A549 (cell line): ENCODE results near the gene GRIP2. TPM values are rescaled to one million over a fixed set of nuclear protein-coding genes. Genes with fewer than 3 reads are reported as not detected.

ENCODE experiments used
- ATAC-seq, 2 experiments: fragments of 200-7000 bp in 1 of 2; fragments of >200 bp in 1 of 2; cut with Nextera tagmentation in 1 of 2; cut with Tn5 transposase in 1 of 2; 3 replicates each; pipeline versions ENCODE4 v1.8.0 to v1.9.1; 2018 to 2020; ENCODE audit warnings: mild to moderate bottlenecking in 1 of 2, moderate library complexity in 1 of 2
- CTCF ChIA-PET: fragments of 300-600 bp; sonication (Branson Sonifier 250); formaldehyde crosslinking; extraction: SDS; loops from one replicate; lab custom pipeline; 2021; ENCODE audit warnings: antibody characterized with exemption, inconsistent platforms; lab: Yijun Ruan, JAX
- POLR2A ChIA-PET: fragments of 350-600 bp; formaldehyde crosslinking; extraction: SDS; loops from one replicate; lab custom pipeline; 2021; ENCODE audit warnings: antibody characterized with exemption, inconsistent platforms; lab: Yijun Ruan, JAX
- DNase-seq, 2 experiments: peaks; one replicate each; pipeline versions ENCODE4 v3.0.0 to v3.0.0-alpha.2; 2011 to 2016; ENCODE audit warnings: low read depth in 1 of 2, low spot score in 1 of 2
- FAIRE-seq: peaks from 2 replicates; lab custom pipeline; 2011; peaks lifted over from hg19 to GRCh38; lab: Jason Lieb, UNC
- H3K27ac ChIP-seq, 2 experiments: fragments of >200 bp; sonication (Bioruptor Twin); formaldehyde crosslinking; 3 replicates each; pipeline ENCODE4 v1.5.1; 2016 to 2017
- H3K4me1 ChIP-seq: fragments of >200 bp; sonication (Bioruptor Twin); formaldehyde crosslinking; 3 replicates; pipeline ENCODE4 v1.6.1; 2016
- H3K4me2 ChIP-seq: fragments of >200 bp; sonication (Bioruptor Twin); formaldehyde crosslinking; 3 replicates; pipeline ENCODE4 v1.6.1; 2016
- H3K4me3 ChIP-seq: fragments of >200 bp; sonication (Bioruptor Twin); formaldehyde crosslinking; 3 replicates; pipeline ENCODE4 v1.5.1; 2016
- H3K9me3 ChIP-seq: fragments of >200 bp; sonication (Bioruptor Twin); formaldehyde crosslinking; 3 replicates; pipeline ENCODE4 v1.6.1; 2016
- BHLHE40 ChIP-seq: IDR thresholded peaks from 2 replicates; pipeline ENCODE4 v1.6.1; 2012; ENCODE audit warnings: low read depth, low read length, inconsistent platforms
- CHD4 ChIP-seq: fragments of 200-600 bp; sonication (generic); IDR thresholded peaks from 2 replicates; pipeline ENCODE4 v1.6.1; 2016; ENCODE audit warnings: antibody characterized with exemption, mild to moderate bottlenecking, borderline replicate concordance
- EHF ChIP-seq: fragments of 250-450 bp; sonication (Bioruptor Pico); IDR thresholded peaks from 2 replicates; pipeline ENCODE4 v1.5.0; 2020; ENCODE audit warnings: mild to moderate bottlenecking
- ESRRA ChIP-seq: fragments of 150-350 bp; IDR thresholded peaks from 2 replicates; pipeline ENCODE4 v1.6.1; 2014; ENCODE audit warnings: mild to moderate bottlenecking, low read length, borderline replicate concordance
- FOSL2 ChIP-seq, 2 experiments: fragments of 450-650 bp in 1 of 2; fragments of >200 bp in 1 of 2; sonication (Bioruptor Twin) in 1 of 2; formaldehyde crosslinking; IDR thresholded peaks; 2 replicates each; pipeline versions ENCODE4 v1.5.0 to v1.6.1; 2016 to 2020; ENCODE audit warnings: mild to moderate bottlenecking in 1 of 2, moderate library complexity in 1 of 2
- FOXS1 ChIP-seq: fragments of 250-450 bp; sonication (Bioruptor Pico); IDR thresholded peaks from 2 replicates; pipeline ENCODE4 v1.5.0; 2020; ENCODE audit warnings: mild to moderate bottlenecking, moderate library complexity
- HEYL ChIP-seq: fragments of 250-450 bp; sonication (Bioruptor Pico); IDR thresholded peaks from 2 replicates; pipeline ENCODE4 v1.8.0; 2021; ENCODE audit warnings: mild to moderate bottlenecking, moderate library complexity
- HOXB5 ChIP-seq: fragments of 250-450 bp; sonication (Bioruptor Pico); IDR thresholded peaks from 2 replicates; pipeline ENCODE4 v1.5.0; 2020; ENCODE audit warnings: mild to moderate bottlenecking, moderate library complexity
- KDM1A ChIP-seq: fragments of 200-600 bp; sonication (generic); IDR thresholded peaks from 2 replicates; pipeline ENCODE4 v1.6.1; 2016; ENCODE audit warnings: low read depth, mild to moderate bottlenecking
- KDM5A ChIP-seq: fragments of 200-600 bp; sonication (generic); IDR thresholded peaks from 2 replicates; pipeline ENCODE4 v1.6.1; 2016; ENCODE audit warnings: antibody characterized with exemption, mild to moderate bottlenecking
- NFE2L2 ChIP-seq: fragments of 150-350 bp; conservative IDR thresholded peaks from 2 replicates; pipeline ENCODE4 v1.6.1; 2014; ENCODE audit warnings: low read length
- POLR2AphosphoS2 ChIP-seq: conservative IDR thresholded peaks from 2 replicates; pipeline ENCODE4 v1.6.1; 2012; ENCODE audit warnings: low read length, improper control_type of control experiment, inconsistent platforms
- RCOR1 ChIP-seq: fragments of 150-350 bp; IDR thresholded peaks from 2 replicates; pipeline ENCODE4 v1.6.1; 2014; ENCODE audit warnings: antibody characterized with exemption, low read length, low read depth
- RFX5 ChIP-seq: fragments of 450-650 bp; IDR thresholded peaks from 2 replicates; pipeline ENCODE4 v1.7.1; 2014; ENCODE audit warnings: antibody characterized with exemption, mild to moderate bottlenecking, moderate library complexity
- RNF2 ChIP-seq: fragments of 200-600 bp; sonication (generic); IDR thresholded peaks from 2 replicates; pipeline ENCODE4 v1.6.1; 2016; ENCODE audit warnings: low read depth, mild to moderate bottlenecking, antibody characterized with exemption, moderate library complexity, borderline replicate concordance
- ZC3H11A ChIP-seq: fragments of 450-650 bp; IDR thresholded peaks from 2 replicates; pipeline ENCODE4 v1.6.1; 2014; ENCODE audit warnings: antibody characterized with exemption, mild to moderate bottlenecking
- ZFP36 ChIP-seq: fragments of 450-650 bp; IDR thresholded peaks from 2 replicates; pipeline ENCODE4 v1.6.1; 2014; ENCODE audit warnings: borderline replicate concordance; ENCODE audit not compliant: partially characterized antibody
- ZNF302 ChIP-seq: fragments of 250-450 bp; sonication (Bioruptor Pico); IDR thresholded peaks from 2 replicates; pipeline ENCODE4 v1.9.0; 2021; ENCODE audit warnings: inconsistent platforms, mild to moderate bottlenecking, moderate library complexity
- WGBS: methylation state at CpG from one replicate; pipeline ENCODE4 v1.1.6; 2017; ENCODE audit errors: missing lambda C conversion rate; 5-methylcytosine and 5-hydroxymethylcytosine counted together
- polyA plus RNA-seq, 4 experiments: library from polyadenylated mRNA; depleted of rRNA in 3 of 4; stranded (reverse); fragments of >200 nt; fragmentation: RNase III in 1 of 4; extraction: RNeasy Plus Mini Kit Qiagen cat#74134 plus additional on column Dnase treatment in 1 of 4; gene quantifications; 2 replicates in 3 of 4; 3 replicates in 1 of 4; pipeline ENCODE4 v1.2.3, GENCODE V29; 2011 to 2017
- TF ChIP-seq, protein P1 (sequence below): IDR thresholded peaks from 2 replicates; pipeline ENCODE4 v1.6.1; 2012
- TF ChIP-seq, protein P2 (sequence below): fragments of 450-650 bp; IDR thresholded peaks from 2 replicates; pipeline ENCODE4 v1.6.1; 2014; ENCODE audit warnings: antibody characterized with exemption
- TF ChIP-seq, protein P3 (sequence below): fragments of 150-350 bp; IDR thresholded peaks from 2 replicates; pipeline ENCODE4 v1.6.1; 2014; ENCODE audit warnings: low read depth, mild to moderate bottlenecking, low read length
- TF ChIP-seq, protein P4 (sequence below): fragments of 250-450 bp; sonication (Bioruptor Pico); IDR thresholded peaks from 2 replicates; pipeline ENCODE4 v1.5.0; 2020; ENCODE audit warnings: low read depth, mild to moderate bottlenecking, moderate library complexity

The GRIP2 gene
- polyA plus RNA-seq, 2 of the 4 experiments (the other 2 are of a cell fraction) = 0.56 to 1.6 TPM

DNA sequence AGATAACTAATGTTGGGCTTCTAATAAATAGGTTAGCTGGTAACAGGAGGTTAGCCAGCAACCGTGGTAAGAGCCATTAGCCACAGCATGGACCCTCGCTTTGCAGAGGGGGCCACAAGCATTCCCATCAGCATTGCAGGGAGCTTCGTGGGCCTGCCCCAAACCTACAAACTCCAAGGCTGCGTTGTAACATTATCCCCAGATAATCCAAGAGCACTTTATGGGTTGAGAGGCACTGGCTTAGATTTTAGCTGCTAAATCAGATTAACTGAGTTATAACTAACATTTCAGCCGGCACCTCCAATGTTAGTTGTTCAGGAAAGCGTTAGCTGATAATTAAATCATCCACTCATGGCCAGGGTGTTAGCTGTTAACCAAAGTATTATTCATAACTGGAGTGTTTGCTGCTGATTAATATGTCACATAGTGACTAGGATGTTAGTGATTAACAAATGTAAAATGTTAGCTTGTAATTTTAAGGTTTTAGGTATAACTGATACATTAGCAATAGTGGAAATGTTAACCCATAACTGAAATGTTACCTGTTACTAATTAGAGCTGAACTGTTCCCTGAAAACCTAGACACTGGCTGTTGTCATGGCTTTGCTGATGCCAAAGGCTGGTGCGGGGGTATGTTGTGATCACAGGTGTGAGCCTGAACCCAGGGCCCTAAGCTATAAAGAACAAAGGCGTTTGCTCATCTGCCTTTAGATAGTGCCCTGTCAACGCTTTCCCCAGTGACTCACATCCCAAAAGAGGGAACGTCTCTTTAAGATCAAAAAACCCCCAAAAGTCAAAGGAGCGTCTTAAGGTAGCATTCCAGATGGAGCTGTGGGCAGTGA lies 81.5 kb downstream of the GRIP2 start:
- peaks cover 68% of the 10 kb centered on the region for H3K4me1 ChIP-seq
- peak overlapping the region; percentile 45 to 66; a peak in 5 of 6 replicates for H3K27ac ChIP-seq
- TF ChIP-seq RFX5 (no peak), HEYL (CRISPR knock-in tag) (no peak), HOXB5 (no peak), NFE2L2 (no peak)
- TF ChIP-seq, protein P1, sequence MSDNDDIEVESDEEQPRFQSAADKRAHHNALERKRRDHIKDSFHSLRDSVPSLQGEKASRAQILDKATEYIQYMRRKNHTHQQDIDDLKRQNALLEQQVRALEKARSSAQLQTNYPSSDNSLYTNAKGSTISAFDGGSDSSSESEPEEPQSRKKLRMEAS = no peak
- ATAC-seq = no peak
- POLR2A ChIA-PET = interaction anchor here (1.0 to 1.2 kb wide), 2 partner anchors 56 to 280 kb away, joined by 3 to 4 read pairs; partner anchors contain the start of genes LSM3 and SLC6A6
- no peaks in the 10 kb centered on the region for H3K9me3 ChIP-seq
- CTCF ChIA-PET = interaction anchor here (0.7 to 7.6 kb wide), 11 partner anchors 10 to 803 kb away, joined by 3 to 173 read pairs (median 3); partner anchors contain the start of gene SLC6A6
- WGBS = 59% methylated on average over 11 of the region's 11 CpGs
- peak overlapping the region; percentile 41 for H3K4me2 ChIP-seq
- no peak for DNase-seq
- H3K4me3 ChIP-seq = no peak overlapping the region
- no peak for FAIRE-seq

DNA sequence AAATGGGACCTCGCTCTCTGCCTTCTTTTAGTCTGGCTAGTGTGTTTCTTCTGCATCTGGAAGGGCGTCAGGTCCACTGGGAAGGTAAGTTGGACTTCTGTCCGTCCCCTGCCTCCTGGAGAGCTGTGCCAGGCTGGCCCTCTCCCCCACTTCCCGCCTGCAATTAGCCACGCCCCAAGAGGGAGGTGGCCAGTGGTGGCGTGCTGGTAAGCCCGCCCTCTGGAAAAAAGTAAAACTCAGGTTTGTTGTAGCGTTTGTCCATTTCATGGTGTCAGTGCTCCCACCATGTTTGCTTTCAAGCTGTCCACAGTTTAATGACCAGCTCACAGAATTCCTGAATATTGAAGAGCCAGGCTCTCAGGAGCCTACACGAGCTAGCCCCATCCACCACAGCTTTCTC lies 82.1 kb downstream of the GRIP2 start:
- H3K4me3 ChIP-seq = no peak overlapping the region
- ATAC-seq (peak in 1 of 2 experiments; percentile 49; a peak in 4 of 6 replicates), FAIRE-seq (no peak), DNase-seq (peak in 1 of 2 experiments; percentile 41)
- 61% methylated on average over 9 of the region's 9 CpGs for WGBS
- H3K4me1 ChIP-seq = peaks cover 74% of the 10 kb centered on the region
- H3K9me3 ChIP-seq = no peaks in the 10 kb centered on the region
- peak overlapping the region; percentile 45 to 66; a peak in 5 of 6 replicates for H3K27ac ChIP-seq
- ChIA-PET POLR2A (interaction anchor here (1.0 to 1.2 kb wide), 2 partner anchors 55 to 279 kb away, joined by 3 to 4 read pairs; partner anchors contain the start of genes LSM3 and SLC6A6), CTCF (interaction anchor here (0.9 to 7.6 kb wide), 9 partner anchors 10 to 803 kb away, joined by 3 to 173 read pairs (median 3); partner anchors contain the start of gene SLC6A6)
- H3K4me2 ChIP-seq = peak overlapping the region; percentile 41
- TF ChIP-seq, protein P2, sequence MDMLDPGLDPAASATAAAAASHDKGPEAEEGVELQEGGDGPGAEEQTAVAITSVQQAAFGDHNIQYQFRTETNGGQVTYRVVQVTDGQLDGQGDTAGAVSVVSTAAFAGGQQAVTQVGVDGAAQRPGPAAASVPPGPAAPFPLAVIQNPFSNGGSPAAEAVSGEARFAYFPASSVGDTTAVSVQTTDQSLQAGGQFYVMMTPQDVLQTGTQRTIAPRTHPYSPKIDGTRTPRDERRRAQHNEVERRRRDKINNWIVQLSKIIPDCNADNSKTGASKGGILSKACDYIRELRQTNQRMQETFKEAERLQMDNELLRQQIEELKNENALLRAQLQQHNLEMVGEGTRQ = no peak
- 0 out of 2 replicates have a peak, but pooled peaks have one; percentile 13 for TF ChIP-seq POLR2AphosphoS2

DNA sequence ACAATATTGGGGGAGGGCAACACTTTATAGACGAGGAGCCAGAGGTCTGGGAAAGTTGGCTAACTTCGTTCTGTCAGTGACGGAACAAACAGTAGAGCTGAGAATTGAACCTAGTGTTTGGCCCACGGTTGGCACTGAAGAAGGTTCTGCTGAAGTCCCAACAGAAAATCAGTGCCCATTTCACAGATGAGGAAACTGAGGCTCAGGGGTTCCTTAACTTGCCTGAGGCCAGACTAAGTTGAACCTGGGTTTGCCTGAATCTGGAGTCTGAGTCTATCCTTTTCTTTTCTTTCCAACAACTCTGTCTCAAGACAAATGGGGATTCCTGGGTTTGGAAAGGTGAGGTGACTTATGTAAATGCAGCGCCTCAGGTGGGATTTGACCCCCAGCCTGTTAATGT lies 82.7 kb downstream of the GRIP2 start:
- ATAC-seq = no peak
- Histone ChIP-seq H3K27ac (peak overlapping the region; percentile 37 to 66; a peak in 4 of 6 replicates), H3K9me3 (no peaks in the 10 kb centered on the region), H3K4me1 (peaks cover 79% of the 10 kb centered on the region), H3K4me2 (peak overlapping the region; percentile 41), H3K4me3 (no peak overlapping the region)
- ChIA-PET CTCF (interaction anchor here (1.6 to 7.6 kb wide), 4 partner anchors 11 to 254 kb away, joined by 6 to 173 read pairs (median 22); partner anchors contain the start of gene SLC6A6), POLR2A (interaction anchor here (1.2 kb wide), 1 partner anchor 279 kb away, joined by 3 read pairs; the partner anchor contains the start of gene LSM3)
- WGBS = 69% methylated on average over 5 of the region's 5 CpGs
- FAIRE-seq = no peak
- DNase-seq = no peak
- TF ChIP-seq CHD4 (0 out of 2 replicates have a peak, but pooled peaks have one; percentile 20), RCOR1 (peak; percentile 41; the same call in 1 of the 2 replicates), KDM1A (peak; percentile 86; the same call in 1 of the 2 replicates)
- TF ChIP-seq, protein P3, sequence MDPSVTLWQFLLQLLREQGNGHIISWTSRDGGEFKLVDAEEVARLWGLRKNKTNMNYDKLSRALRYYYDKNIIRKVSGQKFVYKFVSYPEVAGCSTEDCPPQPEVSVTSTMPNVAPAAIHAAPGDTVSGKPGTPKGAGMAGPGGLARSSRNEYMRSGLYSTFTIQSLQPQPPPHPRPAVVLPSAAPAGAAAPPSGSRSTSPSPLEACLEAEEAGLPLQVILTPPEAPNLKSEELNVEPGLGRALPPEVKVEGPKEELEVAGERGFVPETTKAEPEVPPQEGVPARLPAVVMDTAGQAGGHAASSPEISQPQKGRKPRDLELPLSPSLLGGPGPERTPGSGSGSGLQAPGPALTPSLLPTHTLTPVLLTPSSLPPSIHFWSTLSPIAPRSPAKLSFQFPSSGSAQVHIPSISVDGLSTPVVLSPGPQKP = no peak

DNA sequence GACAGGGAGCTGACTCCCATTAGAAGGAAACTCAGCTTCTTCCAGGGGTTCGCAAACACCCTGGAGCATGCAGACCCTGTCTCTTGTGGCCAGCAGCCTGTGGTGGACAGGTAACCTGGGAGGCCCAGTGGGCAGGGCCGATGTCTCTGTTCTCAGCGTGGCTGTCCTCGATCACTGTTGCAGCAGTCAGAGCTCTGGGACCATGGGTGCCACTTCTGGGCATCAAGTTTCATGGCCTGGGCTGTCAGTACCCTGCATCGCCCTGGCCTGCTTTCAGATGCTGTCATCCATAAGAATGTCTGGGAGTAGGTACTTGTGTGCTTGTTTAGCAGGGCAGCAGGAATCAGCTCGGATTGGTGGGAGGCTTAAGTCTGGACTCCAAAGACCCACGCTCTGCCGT lies 83.3 kb downstream of the GRIP2 start:
- H3K27ac ChIP-seq = peak overlapping the region in 1 of 2 experiments; percentile 66; a peak in 3 of 6 replicates
- ATAC-seq = no peak
- DNase-seq = no peak
- H3K4me3 ChIP-seq = no peak overlapping the region
- WGBS = 83% methylated on average over 6 of the region's 8 CpGs
- POLR2A ChIA-PET = no interaction called here
- no peak overlapping the region for H3K4me2 ChIP-seq
- H3K4me1 ChIP-seq = peaks cover 86% of the 10 kb centered on the region
- FAIRE-seq = no peak
- CTCF ChIA-PET = interaction anchor here (1.3 to 5.1 kb wide), 5 partner anchors 11 to 253 kb away, joined by 4 to 36 read pairs (median 8); partner anchors contain the start of gene SLC6A6
- H3K9me3 ChIP-seq = 0 out of 3 replicates have a peak, but pooled peaks cover 2% of the 10 kb centered on the region
- TF ChIP-seq, protein P4, sequence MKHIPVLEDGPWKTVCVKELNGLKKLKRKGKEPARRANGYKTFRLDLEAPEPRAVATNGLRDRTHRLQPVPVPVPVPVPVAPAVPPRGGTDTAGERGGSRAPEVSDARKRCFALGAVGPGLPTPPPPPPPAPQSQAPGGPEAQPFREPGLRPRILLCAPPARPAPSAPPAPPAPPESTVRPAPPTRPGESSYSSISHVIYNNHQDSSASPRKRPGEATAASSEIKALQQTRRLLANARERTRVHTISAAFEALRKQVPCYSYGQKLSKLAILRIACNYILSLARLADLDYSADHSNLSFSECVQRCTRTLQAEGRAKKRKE (CRISPR knock-in tag) = no peak
- no peak for TF ChIP-seq EHF (CRISPR knock-in tag)
- no peak for TF ChIP-seq RNF2
- TF ChIP-seq ZC3H11A = no peak
- TF ChIP-seq KDM5A = no peak
- no peak for TF ChIP-seq NFE2L2
- TF ChIP-seq ZNF302 (CRISPR knock-in tag) = no peak
- no peak for TF ChIP-seq ZFP36
- no peak for TF ChIP-seq FOXS1 (CRISPR knock-in tag)
- TF ChIP-seq BHLHE40 = no peak
- TF ChIP-seq FOSL2 (IDR thresholded peaks at IDR 0.05) = no peak
- TF ChIP-seq FOSL2 (CRISPR knock-in tag; IDR thresholded peaks at IDR 0.05) = no peak
- no peak for TF ChIP-seq ESRRA
